HG02981 (cell line): ENCODE results near the gene RYR1.
A peak's percentile ranks its signal among the peaks of the same experiment; 100 is the strongest.
"Not testable (repeated sequence)": the region's sequence is repeated elsewhere in the genome, so short reads cannot be mapped to it uniquely, and the experiment has no call there.

ENCODE experiments used
- ATAC-seq: cut with Tn5 transposase; IDR thresholded peaks from one replicate; pipeline ENCODE4 v1.9.1; 2021; ENCODE audit warnings: mild to moderate bottlenecking, moderate library complexity; ENCODE audit not compliant: unreplicated experiment

RYR1 gene

DNA sequence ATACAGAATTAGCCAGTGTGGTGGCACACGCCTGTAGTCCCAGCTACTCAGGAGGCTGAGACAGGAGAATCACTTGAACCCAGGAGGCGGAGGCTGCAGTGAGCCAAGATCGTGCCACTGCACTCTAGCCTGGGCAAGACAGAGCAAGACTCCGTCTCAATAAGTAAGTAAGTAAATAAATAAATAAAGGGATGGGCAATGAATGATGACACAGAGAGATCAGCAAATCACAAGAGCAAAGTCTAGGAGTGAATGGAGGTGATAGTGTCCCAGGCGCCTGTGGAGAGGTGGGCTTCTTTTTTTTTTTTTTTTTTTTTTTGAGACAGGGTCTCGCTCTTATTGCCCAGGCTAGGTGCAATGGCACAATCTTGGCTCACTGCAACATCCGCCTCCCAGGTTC lies 125.4 kb downstream of the RYR1 start:
- ATAC-seq: not testable (repeated sequence)

DNA sequence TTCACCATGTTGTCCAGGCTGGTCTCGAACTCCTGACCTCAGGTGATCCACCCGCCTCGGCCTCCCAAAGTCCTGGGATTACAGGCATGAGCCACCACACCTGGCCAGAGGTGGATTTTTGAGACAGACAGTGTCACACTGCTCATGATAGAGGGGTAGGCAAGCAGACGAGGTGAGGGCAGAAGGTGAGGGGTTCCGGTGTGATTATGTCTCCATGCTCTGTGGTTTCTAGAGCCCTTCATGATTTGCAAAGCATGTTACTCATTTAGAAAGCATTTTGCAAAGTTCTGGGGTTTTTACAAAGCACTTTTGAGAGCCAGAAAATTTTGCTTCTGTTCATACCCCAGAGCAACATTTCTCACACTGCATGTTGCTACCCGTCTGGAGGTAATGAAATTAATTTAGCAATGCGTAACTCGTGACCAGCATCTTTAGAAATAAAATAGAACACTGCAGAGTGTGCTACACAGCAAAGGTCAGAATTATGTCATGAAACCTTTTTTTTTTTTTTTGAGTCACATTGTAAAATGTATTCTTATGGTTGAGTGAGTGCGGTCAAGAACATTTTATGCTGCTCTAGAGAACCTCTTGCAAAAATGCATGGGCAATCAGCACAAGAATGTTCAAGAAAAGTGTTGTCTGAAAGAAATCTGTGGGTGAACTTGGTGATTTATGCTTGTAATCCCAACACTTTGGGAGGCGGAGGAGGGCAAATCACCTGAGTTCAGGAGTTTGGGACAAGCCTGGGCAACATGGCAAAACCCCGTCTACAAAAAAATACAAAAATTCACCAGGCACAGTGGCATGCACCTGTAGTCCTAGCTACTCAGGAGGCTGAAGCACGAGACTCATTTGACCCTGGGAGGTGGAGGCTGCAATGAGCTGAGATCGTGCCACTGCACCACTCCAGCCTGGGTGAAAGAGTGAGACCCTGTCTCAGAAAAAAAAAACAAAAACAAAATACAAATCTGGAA lies 126.2 kb downstream of the RYR1 start:
- ATAC-seq: peak; percentile 68

DNA sequence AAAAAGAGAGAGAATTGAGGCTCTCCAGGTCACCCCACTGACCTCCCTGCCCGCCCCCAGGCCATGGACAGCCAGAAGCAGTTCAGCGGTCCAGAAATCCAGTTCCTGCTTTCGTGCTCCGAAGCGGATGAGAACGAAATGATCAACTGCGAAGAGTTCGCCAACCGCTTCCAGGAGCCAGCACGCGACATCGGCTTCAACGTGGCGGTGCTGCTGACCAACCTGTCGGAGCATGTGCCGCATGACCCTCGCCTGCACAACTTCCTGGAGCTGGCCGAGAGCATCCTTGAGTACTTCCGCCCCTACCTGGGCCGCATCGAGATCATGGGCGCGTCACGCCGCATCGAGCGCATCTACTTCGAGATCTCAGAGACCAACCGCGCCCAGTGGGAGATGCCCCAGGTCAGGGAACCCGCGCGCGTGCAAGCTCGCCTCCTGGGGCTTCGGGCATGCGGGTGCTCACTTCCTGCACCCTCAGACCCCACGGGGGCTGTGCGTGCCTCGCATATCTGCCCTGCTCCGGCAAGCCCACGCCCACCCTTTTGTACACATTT lies 127.6 kb downstream of the RYR1 start:
- ATAC-seq: no peak

DNA sequence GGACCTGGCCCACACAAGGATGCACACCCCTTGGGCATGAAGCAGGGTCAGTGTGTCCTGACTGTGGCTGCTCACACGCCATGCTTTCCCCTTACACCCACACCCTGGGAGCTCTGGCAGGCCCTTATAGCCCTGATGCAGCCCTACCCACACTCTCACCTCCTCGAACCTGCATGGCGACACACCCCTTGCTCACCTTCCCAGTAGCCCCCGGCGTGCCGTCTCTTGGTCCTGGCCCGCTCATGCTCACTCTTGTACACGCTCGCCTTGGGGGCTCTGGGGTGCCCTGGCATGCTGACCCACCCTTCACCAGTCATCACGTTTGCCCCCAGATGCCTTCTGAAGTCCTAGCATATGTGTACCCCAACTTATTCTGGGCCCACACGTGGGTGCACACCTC lies 128.2 kb downstream of the RYR1 start:
- no peak for ATAC-seq

DNA sequence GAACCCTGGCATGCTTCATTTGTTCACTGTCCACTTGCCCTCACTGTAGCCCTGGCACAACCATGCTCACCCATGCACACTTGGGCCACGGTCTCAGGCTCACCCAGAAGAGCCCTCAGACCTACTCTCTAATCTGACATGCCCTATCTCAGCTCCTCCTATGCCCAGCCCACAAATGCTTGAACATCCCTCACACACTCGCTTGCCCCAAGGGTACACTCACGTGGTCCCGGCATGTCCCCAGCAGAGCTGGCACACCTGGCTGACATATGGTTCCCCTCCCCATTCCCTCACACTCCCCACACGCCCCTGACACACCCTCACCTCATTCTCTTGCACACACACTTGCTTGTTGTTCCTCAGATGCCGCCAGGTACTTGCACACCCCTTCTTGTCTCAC lies 128.6 kb downstream of the RYR1 start:
- no peak for ATAC-seq

DNA sequence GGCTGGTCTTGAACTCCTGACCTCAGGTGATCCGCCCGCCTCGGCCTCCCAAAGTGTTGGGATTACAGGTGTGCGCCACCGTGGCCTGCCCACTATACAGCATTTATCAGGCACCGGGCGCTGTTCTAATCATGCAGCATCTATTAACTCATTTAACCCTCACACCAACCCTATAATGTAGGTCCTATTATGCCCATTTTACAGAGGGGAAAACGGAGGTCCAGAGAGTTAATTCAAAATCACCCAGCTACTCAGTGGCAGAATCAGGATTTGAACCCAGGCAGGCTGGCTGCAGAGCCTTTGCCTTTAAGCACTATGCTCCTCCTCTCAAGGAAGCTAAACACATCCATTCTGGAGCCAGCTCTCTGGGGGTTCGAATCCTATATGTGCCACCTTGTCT lies 130.0 kb downstream of the RYR1 start:
- ATAC-seq: no peak

DNA sequence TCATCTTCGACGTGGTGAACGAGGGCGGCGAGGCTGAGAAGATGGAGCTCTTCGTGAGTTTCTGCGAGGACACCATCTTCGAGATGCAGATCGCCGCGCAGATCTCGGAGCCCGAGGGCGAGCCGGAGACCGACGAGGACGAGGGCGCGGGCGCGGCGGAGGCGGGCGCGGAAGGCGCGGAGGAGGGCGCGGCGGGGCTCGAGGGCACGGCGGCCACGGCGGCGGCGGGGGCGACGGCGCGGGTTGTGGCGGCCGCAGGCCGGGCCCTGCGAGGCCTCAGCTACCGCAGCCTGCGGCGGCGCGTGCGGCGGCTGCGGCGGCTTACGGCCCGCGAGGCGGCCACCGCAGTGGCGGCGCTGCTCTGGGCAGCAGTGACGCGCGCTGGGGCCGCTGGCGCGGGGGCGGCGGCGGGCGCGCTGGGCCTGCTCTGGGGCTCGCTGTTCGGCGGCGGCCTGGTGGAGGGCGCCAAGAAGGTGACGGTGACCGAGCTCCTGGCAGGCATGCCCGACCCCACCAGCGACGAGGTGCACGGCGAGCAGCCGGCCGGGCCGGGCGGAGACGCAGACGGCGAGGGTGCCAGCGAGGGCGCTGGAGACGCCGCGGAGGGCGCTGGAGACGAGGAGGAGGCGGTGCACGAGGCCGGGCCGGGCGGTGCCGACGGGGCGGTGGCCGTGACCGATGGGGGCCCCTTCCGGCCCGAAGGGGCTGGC lies 131.6 kb downstream of the RYR1 start:
- no peak for ATAC-seq

DNA sequence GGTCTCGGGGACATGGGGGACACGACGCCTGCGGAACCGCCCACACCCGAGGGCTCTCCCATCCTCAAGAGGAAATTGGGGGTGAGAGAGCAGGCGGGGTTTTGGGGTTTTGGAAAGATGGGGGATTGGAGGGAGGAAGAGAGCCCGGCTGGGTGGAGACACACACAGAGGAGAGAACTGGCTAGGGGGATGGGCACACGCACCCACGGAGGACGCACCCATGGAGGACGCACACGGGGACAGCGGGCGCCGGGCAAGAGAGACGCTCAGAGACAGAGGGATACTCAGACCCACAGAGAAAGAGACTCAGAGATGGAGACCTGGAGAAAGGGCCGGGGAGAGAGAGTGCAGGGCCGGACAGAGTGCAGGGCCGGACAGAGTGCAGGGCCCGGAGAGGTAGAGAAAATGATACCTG lies 132.2 kb downstream of the RYR1 start:
- no peak for ATAC-seq

DNA sequence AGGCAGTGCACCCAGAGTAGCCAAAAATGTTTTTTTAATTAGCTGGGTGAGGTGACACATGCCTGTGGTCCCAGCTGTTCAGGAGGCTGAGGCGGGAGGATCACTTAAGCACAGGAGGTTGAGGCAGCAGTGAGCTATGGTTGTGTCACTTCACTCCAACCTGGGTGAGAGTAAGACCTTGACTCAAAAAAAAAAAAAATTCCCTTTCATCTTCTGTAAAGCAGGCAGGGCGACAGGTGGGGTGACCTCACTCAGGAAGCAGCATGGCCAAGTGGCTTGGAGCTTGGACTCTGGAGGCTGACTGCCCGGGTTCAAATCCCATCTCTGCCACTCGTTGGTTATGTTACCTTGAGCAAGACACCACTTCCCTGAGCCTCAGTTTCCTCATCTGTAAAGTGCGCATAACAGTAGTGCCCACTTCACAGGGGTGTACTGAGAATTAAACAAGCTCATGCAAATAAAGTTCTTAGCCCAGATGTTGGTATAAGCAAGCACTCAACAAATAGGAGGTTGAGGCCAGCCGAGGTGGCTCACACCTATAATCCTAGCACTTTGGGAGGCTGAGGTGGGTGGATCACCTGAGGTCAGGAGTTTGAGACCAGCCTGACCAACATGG lies 136.0 kb downstream of the RYR1 start:
- ATAC-seq: no peak

DNA sequence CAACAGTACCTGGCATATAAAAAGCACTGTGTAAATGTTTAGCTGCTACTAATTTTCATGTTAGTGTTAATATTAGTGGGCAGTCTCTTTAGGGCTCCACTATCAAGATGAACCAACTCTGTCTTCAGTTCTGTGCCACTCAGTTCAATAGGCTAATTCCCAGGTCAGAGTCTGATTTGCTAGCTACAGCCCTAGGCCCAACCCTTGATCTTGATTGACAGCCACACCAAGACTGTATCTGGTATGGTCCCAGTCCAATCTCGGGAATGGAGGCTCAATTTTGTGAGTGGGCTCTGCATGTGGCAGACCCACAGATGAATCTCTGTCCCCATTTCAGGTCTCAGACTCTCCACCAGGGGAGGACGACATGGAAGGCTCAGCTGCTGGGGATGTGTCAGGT lies 138.2 kb downstream of the RYR1 start:
- ATAC-seq: no peak

DNA sequence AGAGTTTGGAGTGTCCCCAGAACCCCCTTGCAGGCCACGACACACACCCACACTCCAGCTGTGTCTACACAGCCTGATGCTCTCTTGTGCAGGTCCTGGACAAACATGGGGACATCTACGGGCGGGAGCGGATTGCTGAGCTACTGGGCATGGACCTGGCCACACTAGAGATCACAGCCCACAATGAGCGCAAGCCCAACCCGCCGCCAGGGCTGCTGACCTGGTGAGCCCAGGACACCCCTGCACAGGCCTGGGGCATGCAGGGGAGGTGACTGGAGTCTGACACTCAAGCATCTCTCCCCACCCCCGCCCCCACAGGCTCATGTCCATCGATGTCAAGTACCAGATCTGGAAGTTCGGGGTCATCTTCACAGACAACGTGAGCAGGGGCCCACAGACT lies 144.3 kb downstream of the RYR1 start:
- ATAC-seq: no peak

DNA sequence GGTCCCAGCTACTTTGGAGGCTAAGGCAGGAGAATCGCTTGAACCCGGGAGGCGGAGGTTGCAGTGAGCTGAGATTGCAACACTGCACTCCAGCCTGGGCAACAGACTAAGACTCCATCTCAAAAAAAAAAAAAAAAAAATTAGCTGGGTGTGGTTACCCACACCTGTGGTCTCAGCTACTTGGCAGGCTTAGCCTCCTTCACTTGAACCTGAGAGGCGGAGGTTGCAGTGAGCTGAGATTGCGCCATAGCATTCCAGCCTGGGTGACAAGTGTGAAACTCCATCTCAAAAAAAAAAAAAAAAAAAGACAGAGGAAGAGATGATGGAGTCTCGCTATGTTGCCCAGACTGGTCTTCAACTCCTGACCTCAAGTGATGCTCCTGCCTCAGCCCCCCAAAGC lies 145.8 kb downstream of the RYR1 start:
- not testable (repeated sequence) for ATAC-seq

DNA sequence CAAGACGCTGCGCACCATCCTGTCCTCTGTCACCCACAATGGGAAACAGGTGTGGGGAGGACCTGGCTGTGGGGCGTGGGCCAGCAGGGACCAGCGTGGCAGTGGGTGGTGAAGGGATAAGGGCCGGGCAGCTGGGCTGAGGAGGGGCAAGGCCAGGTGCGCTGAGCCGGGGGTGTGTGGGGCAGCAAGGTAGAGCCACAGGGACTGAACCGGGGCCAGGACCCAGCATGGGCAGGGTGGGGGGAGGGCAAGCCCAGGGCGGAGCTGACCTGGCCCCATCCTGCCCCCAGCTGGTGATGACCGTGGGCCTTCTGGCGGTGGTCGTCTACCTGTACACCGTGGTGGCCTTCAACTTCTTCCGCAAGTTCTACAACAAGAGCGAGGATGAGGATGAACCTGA lies 146.6 kb downstream of the RYR1 start:
- ATAC-seq: no peak

DNA sequence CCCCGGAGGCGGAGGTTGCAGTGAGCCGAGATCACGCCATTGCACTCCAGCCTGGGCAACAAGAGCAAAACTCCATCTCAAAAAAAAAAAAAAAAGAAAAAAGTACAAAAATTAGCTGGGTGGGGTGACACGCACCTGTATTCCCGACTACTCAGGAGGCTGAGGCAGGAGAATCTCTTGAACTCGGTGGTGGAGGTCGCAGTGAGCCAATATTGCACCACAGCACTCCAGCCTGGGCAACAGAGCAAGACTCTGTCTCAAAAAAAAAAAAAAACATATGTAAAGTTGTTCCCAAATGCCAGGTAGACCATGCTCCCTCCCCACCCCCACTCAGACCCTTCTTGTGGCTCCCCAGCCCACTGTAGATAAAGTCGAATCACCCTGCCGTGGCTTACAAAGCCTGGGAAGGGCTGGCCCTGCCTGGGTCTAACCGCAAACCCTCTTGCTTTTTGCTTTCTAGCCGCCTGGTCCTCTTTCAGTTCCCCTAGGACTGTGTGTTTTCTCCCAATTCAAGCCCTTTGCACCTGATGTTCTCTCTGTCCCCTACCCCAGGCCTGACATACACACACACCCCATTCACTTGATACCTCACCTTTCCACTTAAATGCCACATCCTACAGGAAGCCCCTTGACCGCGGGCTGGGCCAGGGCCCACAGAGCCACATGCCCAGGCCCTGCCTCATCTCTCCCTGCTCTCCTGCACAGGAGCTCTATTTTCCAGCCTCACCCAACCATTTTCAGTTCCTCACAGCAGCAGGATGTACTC lies 149.9 kb downstream of the RYR1 start:
- ATAC-seq: no peak

DNA sequence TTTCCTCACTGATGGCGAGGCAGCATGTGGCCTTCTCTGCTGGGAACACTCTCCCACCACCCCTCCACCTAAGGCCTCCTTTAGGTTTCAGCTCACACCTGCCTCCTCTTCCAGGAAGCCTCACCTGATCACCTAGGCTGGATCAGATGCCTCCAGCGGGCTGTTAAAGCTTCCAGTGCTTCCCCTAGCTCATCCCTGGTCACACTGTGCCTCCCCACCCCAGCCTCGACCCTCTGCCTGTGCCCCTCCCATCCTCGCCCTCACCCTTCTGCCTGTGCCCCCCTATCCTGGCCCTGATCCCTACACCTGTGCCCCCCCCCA lies 150.5 kb downstream of the RYR1 start:
- no peak for ATAC-seq

DNA sequence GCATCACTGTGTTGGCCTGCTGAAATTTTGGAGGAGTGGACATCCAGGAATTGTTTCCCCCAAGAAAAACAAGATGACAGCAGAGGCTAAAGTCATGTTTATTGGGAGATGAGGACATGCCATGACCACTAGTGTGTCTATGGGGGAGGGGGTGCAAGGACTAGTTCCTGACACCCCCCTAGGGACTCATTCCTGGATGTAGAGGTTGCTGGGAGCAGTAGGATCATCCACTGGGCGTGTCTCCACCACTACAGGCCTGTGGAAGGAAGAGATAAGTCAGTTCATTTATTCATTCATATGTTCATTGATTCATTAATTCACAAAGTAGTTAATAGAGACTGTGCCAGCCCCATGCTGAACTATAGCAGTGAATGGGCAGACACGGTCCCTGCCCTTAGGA lies 154.1 kb downstream of the RYR1 start:
- no peak for ATAC-seq

DNA sequence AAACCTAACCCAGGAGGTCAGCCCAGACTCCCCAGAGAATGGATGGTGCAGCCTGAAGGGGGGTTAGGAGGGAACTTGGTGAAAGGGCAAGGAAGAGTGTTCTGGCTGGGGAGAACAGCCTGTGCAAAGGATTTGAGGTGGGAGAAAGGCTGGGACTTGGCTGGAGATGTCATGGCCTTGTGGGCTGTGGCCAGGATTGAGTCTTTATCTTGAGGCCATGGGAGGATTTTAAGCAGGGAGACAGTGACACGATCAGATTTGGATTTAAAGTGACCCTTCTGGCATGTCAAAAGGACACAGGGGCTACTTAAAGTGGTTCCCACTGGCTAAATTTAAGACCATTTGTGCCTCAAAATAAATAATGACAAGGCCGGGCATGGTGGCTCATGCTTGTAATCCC lies 154.6 kb downstream of the RYR1 start:
- ATAC-seq: no peak

DNA sequence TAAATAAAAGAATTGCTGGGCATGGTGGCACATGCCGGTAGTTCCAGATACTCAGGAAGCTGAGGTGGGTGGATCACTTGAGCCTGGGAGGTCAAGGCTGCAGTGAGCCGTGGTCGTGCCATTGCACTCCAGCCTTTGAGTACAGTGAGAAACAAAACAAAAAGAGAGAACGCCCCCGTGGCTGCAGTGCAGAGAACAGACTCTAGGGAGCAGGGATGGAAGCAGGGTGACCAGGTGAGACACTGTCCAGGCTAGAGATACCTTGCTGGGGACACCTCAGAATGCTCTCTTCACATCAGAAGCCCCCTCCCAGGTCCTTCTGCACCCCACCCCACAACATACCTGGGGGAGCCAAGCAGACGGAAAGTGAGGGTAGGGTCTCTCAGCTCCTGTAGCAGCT lies 159.4 kb downstream of the RYR1 start:
- ATAC-seq: no peak

DNA sequence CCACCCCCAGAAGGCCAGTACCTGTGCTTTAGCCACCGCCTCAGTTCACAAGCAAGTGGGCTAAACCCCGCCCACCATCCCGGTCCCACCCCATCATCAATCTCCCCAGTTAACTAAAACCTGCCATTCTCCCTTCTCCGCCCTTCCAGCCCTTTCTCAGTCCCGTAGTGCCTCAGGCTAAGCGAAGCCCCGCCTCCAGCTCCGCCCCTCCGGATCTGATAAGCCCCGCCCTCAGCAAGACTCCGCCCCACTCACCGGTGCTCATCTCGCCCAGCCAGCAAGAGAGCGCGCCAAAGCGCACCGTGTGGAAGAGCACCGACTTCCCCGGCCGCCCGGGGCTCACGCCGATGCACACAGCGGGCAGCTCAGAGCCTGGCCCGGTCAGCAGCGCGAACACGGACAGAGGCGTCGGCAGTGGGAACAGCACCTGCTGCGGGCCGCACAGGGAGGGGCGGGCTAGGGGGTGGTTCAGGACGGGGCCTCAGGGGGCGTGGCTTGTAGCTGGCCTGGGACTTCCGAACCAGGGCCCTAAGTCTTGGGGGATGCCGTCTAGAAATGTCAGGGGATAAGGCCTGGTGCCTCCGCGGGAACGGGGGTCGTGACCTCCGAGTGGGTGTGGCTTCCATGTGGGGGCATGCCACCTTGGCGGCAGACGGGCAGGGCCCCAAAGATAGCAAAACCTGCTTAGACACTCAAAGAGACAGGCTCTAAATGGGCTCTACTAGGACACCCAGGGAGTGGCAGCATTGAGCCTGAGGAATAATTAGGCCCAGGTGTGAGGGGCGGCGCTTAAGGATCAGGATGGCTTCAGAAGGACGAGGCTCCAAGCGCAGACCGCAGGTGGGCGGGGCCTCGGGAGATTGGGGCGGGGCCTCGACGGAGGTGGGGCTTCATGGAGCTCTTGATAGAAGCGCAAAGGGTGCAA lies 162.8 kb downstream of the RYR1 start:
- ATAC-seq: no peak

DNA sequence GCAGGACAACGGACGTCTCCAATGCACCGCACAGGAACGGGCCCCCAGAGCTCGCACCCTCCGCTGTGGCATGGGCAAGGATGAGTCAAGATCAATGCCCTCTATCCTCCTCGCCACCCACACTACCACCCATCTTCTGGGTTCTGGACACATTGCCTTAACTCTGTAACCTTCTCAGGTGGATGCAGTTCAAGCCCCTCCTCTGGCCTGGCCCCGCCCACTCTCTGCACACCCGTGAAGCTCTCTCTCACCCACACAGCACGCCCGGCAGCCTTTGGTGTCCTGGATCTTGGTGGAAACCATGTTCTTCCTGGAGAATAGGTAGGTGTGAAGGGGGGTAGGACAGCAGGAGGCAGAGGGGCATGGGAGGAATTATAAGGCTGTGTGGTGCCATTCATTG lies 163.6 kb downstream of the RYR1 start:
- no peak for ATAC-seq
